IPS-NIHi11 (cell line): ENCODE results near the gene FHOD3.
"Not testable (repeated sequence)": the region's sequence is repeated elsewhere in the genome, so short reads cannot be mapped to it uniquely, and the experiment has no call there.

Experiments used
- DNase-seq: peaks from one replicate; pipeline ENCODE4 v3.0.0; 2012; ENCODE audit warnings: mixed read lengths, low spot score

Gene FHOD3

DNA sequence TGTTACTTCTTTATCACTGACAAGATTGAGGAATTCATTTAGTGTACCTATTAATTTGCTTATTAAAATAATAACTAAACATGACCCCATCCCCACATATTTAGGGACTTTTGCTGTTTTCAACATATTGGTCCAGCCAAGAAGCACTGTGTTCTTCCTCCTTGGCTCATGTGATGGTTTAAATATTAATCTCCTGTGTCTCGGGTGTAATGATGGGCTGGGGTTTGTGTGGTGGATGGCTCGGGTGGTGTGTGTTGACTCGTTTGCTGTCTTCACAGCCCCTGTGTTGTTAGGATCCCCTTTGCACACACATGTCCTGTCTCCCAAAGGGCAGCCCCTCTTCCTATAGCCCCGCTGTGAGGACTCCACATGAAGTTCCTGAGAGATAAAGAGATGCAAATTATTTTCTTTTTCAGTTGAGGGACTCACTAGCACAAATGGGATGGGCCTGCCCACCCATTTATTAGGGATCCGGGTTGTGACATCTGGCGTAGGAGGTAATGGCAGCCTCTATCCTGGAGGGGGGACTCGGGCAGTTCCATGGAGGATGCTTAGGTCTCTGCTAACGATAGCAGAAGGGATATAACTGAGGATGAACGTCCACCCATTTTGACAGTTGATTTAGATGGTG lies 53.4 kb downstream of the FHOD3 start:
- peak; percentile 32 for DNase-seq

DNA sequence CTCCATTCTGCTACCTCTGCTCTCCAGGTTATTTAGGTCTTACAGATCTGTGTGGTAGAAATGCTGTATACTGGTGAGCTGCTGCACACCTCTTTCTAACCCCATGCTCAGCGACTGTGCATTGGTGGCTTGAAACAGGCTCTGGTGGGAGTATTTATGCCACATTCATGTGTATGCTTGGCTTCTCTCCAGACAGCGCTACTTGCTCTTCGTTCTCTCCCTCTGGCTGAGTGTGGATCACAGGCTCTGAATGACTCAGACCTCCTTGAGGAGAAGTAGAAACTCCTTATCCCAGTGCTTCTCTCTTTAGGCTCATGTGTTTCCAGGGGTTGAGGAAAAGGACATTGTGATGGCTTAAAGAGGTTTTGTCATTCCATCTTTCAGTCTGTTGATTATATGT lies 54.9 kb downstream of the FHOD3 start:
- DNase-seq = no peak

DNA sequence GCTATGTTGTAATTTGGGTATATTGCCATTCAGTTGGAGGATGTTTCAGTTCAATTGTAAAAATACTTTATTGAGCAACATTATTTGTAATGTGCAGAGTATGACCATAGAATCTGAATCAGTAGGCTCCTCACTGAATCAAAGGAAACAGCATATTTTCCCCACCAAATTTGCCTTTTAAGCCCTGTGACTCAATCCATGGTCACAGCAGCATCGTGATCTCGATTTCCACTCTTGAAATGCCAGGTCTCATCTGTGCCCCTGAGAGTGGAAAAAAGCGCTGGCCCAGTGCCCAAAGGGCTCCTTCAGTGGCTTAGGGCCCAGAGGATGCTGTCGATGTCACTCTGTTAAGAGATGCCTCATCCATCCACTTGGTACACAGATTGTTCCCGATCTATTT lies 57.5 kb downstream of the FHOD3 start:
- no peak for DNase-seq

DNA sequence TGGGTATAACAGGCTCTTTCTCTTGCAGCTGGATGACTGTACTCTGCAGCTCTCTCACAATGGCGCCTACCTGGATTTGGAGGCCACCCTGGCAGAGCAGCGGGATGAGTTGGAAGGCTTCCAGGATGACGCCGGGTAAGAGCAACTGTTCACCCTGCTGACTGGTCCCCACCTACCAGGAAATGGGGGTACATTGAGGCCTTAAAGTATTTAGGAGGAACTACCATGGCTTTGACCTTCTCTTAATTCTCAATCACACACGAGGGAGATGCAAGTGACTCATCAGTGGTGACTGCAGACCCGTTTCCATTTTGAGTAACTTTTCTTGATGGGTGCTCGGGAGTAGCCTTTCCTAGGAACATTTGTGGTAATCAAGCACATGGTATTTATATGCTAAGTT lies 58.0 kb downstream of the FHOD3 start:
- DNase-seq = no peak

DNA sequence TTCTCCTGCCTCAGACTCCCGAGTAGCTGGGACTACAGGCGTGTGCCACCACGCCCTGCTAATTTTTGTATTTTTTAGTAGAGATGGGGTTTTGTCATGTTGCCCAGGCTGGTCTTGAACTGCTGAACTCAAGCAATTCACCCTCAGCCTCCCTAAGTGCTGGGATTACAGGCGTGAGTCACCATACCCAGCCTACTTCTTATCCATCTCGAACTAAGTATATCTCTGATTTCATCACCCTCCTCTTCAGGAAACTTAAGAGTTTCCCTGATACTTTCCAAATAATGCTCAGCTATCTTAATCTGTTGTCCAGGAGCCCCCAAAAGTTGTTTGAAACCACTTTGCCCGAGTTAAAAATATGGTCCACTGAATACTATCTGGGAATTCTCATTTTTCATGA lies 59.2 kb downstream of the FHOD3 start:
- not testable (repeated sequence) for DNase-seq

DNA sequence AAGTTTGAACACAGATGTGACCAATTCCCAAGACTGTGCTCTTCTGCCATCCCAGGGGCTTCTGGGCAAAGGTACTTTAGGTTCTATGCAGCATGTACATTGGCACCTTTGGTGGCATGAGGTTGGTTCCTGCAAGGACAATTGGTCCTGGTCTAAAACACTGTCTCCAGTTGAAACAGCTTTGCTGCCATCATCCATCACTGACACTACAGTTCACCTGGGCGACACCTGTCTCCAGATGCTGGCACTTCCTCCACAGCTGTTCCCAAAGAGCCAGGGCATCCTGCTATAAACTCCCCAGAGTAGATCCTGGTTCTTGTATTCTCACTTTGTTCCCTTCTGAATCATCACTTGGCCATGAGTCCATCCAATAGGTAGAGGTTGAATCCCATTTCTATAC lies 60.6 kb downstream of the FHOD3 start:
- no peak for DNase-seq

DNA sequence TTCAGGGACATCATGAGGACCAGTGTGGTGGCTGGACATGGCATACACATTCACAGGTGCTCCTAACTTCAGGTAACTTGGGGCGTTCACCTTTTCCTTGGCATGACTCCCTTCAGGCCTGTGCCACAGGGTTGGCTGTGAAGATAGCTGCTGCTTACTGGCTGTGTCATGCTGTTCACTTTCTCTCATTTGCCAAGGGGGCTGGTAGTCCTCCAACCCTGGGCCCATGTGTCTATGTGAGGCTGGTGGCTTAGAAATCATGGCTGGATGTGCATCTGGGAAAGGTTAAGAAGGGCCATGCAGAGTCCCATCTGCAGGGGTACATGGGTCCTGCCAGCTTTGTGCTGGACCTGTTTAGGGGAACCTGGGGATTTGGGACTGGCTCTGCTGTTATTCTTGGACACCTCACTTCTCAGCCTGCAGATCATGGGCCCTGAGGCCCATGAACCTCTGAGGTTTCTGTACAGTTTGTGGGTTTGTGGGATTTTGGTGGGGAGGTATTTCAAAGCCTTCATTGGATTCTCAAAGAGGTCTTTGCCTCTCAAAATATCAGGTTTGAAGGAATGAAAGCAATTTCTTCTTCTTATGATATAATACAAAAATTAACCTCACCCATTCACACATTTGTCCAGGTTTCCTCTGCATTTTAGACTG lies 62.9 kb downstream of the FHOD3 start:
- DNase-seq = no peak

DNA sequence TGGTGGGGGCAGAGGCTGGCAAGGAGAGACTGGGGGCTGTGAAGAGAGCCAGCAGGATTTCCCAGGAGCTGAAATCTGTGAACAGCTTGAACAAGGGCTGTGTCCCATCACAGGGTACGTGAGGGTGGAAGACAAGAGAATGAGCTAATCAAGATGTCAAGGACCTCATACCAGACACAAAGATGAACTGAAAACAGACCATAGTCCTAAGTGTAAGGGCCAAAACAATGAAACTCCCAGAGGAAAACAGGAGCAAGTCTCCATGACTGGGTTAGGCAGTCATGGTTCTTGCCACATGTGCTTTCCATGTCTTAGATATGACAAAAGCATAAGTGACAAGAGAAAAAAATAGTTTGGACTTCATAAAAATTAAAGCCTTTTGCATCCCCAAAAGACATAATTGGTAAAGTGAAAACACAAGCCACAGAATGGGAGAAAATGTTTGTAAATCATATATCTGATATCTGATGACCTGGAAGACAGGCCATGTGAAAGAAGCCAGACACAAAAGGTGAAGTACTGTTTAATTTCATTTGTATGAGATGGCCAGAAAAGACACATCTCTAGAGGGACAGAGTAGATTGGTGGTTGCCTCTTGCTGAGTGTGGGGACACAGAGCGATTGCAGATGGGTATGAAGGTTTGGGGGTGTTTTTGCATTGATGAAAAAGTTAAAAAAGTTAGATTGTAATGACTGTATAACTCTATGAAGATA lies 67.6 kb downstream of the FHOD3 start:
- no peak for DNase-seq

DNA sequence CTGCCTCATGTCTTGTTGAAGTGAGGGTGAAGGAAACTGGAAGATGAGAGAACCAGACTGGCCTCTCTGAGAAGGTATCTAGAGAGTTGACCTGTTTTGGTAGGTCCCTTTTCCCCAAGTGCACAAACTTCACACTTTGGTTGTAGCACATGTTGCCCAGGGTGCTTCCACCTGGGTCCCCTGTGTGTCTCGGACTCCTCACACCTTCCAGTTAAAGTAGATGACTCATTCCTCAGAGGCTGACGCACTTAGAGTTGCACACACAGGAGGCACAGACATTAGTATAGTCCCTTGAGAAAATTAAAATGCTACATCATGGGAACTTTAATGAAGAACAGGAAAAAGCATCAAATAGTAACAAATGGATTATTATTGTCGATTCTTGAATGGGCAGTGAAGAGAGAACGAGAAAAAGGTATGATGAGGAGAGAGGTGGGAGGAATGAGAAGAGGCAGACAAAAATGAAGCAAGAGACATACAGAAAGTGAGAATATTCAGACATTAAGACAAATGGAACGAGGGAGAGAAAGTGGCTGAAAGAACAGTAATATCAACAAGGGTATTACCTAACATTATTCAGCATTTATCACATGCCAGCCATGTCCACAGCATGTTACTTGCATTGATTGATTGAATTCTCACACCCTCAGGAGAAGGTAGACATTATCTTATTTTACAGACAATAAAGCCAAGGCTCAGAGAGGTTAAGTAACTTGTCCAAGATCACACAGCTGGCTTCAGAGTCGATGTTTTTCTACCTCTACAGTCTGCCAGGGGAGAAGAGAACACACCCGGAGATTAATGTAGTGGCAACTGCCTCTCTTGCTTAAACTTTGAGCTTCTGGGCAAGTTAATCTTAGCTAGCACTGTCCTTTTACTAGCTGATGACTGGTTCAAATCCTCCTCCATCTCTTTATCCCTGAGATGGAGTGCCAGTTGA lies 68.6 kb downstream of the FHOD3 start:
- no peak for DNase-seq

DNA sequence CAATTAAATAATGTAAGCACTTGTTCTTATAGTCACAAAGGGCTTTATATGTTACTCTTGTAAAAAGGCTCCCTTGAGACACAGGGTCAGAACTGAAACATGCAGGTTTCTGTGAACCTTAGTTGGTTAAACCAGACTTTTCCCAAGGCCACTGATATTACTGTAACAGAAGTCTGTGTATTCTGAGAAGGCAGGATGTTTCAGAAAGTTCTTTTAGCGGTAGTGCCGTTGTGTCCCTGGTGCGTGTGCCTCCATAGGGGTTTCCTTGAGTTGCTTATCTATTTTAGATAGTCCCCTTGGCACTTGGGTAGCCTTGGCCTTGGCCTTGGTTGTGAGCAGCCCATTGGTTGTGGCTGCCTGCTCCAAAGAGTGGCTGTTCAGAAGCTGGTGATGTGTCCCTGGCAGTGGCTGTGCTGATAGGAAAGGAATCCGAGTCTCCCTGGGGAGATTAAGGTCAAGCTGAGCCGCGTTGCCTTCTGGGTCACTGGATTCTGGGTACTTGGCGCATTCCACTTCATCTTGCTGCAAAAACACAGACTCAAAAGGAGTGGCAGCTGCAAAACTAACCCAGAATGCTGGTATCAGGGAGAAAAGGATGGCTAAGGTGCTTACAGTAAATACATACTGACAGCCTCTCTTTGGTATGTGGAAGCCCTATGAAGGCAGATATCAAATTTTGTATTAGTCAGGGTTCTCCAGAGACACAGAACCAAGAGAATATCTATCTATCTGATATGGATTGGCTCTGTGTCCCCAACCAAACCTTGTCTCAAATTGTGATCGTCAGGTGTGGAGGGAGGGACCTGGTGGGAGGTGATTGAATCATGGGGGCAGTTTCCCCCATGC lies 69.7 kb downstream of the FHOD3 start:
- no peak for DNase-seq

DNA sequence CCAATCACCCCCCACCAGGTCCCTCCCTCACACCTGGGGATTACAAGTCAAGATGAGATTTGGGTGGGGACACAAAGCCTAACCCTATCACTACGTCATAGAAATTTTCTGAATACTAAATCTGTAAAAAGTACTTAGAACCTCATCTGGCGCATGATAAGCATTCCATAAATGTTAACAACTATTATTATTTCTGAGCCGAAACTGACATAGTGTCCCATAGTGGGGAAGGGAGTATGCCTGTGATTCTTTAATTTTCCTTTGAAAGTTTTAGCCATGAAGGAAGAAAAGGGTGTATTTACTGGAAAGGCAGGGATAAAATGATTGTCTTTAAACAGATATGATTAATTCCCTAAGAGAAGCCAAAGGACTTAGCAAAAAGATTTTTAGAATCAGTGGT lies 71.4 kb downstream of the FHOD3 start:
- no peak for DNase-seq

DNA sequence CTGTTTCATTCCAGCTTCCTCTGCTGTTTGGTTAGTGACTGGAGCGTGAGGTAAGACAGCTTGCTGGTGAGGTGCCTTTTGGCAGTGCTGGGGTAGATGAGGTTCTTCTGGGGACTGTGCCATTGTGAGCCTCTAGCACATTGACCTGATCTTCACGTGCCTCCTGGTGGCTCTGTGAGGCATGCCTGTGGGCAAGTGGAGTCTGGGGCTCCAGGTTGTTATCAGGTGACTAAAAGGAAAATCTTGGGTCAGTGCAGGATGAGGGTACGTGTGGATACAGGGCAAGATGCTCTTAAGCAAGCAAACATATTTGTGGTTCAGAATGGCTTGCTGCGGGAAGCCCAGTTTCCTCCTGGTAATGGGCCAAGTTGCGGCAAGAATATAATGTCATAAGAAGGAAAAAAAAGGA lies 75.4 kb downstream of the FHOD3 start:
- no peak for DNase-seq

DNA sequence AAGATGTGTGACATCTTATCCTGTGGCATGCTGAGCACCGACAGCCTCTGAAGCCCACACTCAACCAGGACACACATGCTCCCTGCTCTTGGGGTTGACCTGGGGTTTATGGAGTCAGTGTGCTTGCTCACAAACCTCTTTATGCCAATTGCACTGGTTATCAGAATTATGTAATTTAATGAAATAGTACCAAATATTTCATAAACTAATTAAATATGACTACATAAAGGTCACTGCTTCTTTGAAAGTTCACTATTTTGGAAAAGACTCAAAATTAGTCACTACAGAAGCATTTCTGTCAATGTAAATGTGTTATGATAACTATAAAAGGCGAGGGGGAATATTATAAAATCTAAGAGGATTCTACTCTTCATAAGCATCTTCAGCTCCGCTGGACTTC lies 76.7 kb downstream of the FHOD3 start:
- no peak for DNase-seq

DNA sequence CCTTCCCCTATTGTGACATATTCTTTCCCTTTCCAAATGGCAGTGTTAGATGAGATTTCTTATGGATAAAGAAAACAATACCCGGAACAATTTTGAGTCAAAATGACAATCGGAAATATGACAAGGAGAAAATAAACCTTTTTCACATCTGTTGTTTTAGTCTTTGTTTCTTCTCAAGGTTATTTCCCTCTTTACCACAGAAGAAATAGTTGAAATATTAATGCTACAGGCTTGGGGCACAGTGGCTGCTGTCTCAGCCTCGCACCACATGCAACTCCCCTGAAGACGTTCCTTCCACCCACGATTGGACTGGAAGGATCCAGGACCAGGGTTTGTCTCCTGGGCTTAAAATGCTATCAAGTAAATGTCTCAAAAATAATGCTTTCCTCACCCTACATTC lies 77.6 kb downstream of the FHOD3 start:
- DNase-seq = no peak

DNA sequence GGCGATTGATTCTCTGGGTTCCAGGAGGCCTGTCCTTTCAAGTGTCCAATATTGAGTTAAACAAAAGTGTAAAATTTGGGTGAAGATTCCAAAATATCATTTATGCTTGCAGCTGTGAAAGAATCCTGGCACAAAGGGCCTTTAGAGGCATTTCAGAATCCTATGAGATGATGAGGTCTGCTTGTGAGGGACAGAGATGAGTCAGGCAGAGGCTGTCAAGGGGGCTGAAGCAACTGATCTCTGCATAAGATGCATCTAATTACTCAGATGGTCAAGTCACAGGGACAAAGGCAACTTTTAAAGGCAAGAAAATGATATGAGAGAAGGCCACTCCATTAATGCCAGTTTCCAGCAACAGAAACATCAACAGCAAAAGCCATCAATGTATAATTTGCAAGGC lies 78.8 kb downstream of the FHOD3 start:
- no peak for DNase-seq

DNA sequence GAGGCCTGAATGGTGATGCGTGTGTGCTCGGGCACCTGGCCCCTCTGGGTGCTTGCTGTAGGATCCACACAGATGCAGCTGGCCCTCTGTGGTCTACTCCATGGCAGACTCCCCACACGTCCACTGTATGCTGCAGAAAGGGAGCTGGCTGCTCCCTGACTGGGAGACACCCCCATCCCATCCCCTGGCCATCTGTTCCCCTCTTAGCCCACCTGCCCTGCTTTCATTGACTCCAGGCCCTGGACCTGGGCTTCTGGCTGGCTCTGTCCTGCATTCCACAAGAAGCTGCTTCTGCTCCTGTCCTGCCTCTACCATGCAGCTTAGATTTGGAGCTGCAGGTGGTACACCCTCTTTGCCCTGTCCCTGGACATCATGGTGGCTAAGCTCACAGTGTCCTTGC lies 80.1 kb downstream of the FHOD3 start:
- DNase-seq = no peak

DNA sequence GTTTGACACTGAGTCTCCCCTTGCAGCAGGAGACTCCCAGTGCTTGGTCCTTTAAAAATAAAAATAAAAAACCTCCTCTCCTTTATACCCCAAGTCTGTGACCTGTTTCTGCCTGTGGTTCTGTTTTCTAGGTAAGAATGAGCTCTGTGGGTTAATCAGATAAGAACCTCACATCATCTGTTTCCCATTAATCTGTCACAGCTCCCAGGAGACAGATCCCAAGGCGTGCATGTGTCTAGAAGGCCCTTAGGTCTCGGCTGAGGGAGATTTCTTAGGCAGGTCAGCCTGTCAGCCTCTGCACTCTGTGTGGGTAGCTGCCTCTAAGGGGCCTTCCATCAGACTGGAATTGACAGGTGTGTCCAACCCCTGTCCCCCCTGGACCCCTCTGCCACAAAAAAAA lies 80.7 kb downstream of the FHOD3 start:
- no peak for DNase-seq

DNA sequence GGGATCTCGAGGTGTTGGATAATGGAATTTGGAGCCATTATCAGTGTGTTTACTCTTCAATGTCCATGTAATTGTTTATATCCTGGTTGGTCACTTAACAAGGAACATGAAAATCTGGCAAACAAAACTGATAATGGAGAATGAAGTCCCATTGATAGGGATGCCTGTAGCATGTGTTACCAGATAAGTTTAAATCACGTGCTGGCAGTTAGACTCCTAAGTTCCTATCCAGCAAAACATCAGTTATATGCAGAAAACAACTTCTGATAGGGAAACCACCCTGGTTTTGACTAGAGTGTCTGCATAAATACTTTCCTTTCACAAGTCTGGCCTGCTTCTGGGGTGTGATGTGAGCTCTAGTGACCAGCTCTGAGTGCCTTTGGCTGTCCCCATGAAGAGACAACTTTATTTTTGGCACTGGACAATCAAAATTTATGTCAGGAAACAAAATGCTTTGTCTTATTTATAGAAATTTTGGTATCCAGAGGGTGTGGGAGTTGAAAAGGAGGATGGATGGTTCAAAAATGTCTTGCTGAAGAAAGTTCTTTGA lies 82.0 kb downstream of the FHOD3 start:
- DNase-seq = no peak

DNA sequence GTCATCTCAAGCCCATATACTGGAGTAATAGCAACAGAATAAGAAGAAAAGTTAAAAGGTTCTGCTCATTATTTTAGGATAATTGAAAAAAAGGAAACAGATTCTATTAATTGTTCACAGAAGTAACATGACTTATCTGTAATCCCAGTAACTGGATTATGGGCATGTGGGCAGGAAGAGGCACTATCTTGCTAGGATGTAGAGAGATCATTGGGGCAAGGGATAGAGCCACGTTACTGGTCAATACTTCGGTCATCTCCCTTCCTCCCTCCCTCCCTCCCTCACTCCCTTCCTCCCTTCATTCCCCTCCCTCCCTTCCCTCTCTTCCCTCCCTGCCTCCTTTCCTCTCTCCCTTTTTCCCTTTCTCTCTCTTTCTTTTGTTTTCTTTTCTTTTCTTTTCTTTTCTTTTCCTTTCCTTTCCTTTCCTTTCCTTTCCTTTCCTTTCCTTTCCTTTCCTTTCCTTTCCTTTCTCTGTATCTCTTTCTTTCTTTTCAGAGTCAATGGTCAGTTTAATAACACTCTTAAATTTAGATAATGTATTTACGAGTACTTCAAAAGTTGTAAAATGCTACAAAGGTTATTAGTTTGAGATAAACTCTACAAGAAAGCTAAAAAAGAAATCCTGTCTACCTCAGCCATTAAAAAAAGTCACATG lies 82.8 kb downstream of the FHOD3 start:
- no peak for DNase-seq

DNA sequence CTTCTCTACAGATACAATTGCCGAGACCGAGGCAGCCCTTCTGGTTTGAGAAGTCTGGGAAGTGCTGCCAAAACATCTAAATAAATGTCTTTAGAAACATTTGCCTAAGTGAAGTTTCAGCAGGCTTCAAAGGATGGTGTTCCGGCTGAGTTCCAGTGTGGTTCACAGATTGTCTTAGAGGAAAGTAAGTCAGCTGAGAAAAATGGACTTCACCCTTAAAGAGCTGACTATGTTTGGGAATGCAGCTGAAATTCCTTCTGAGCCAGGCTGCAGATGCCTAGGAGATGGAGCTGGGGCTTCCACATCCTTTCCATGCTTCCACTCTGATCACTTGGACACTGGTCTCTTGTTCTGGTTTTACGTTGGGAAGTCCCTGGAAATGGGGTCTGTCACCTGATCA lies 83.6 kb downstream of the FHOD3 start:
- DNase-seq = no peak

DNA sequence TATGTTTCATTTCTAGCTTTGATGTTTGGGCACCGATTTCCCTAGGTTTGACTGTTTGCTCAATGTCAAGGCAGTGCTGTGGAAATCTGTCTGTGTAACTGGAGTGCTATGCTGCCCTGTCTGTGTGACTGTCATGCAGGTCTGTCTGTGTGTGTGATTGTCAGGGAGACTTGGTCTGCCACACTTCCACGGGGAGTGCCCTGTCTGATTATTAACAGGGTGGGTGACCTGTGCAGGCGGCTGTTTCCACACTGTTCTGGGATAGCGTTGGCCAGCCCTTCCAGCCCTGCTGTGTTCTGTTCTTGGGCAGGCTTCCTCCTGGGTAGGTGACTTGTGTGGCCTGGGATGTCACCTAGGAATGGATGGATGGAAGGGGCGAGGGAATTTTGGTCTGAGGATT lies 85.3 kb downstream of the FHOD3 start:
- DNase-seq = no peak
